G401 (cell line): ENCODE results near the gene NOVA1. TPM values are rescaled to one million over a fixed set of nuclear protein-coding genes. Genes with fewer than 3 reads are reported as not detected.

ENCODE experiments used
- DNase-seq: peaks from one replicate; pipeline ENCODE4 v3.0.0-alpha.2; 2015; ENCODE audit warnings: low spot score
- in situ Hi-C: cut with HindIII; loops from 2 replicates; pipeline ENCODE4 v1.10.0; 2016; ENCODE audit warnings: low sequenced_read_pairs, mixed read lengths
- total RNA-seq: library from RNA; depleted of rRNA; stranded (reverse); fragments of >200 nt; shearing (Covaris generic); gene quantifications from 2 replicates; pipeline ENCODE4 v1.2.3, GENCODE V29; 2014

Gene NOVA1
- total RNA-seq, 1 experiment from 2014 or later, result 0.31 TPM

DNA sequence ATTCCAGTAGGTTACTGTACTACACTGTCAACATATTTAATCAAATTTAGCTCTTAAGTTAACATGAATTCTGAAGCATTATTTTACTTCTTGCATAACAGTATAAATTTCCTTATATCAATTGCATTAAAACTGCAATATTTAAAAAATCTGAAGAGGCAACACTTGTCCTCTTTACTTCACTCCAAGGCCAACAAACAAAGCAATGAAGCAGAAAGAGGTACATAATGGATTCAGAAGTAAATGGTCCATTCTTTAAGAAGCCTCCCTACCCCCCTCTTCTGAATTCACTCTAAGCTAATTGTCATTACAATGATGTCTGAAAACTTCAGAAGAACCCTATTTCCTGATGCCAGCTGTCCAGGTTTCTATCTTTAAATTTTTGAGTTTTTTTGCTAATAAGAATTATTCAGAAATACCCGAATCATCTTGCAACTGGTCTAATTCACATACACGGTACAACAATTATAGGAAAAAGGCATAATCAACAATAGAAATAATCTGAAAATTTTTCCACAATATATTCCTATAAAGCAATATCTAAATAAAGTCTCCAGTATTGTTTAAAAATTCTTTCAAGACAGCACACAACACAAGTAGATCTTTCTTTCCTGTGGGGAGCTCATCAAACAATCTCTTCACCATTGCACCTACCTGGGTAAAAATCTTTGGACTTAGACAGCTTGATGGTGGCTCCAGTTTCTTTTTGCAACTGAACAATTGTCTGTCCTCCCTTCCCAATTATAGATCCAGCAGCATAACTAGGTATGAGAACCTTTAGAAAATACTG, 2.9 kb downstream of the NOVA1 start:
- in situ Hi-C loops, result no loop called here
- peak; percentile 60 for DNase-seq

DNA sequence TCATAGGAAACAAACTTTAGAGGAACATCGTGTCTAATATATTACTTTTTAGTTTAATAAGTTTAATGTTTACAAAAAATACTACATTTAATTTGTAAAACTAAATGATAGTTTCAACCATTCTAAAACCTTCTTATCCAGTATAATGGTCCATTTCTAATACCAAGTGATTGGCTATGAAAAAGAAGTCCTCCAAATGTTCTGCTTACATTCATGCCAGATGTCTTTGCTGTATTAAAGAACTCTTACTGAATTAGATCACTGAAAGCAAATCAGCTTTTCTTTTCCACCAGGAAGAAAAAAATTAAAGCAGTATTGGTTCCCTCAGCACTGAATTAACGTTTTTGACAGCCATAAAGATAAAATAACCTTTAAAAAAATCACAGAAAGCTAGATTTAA, 3.7 kb downstream of the NOVA1 start:
- in situ Hi-C loops, result no loop called here

DNA sequence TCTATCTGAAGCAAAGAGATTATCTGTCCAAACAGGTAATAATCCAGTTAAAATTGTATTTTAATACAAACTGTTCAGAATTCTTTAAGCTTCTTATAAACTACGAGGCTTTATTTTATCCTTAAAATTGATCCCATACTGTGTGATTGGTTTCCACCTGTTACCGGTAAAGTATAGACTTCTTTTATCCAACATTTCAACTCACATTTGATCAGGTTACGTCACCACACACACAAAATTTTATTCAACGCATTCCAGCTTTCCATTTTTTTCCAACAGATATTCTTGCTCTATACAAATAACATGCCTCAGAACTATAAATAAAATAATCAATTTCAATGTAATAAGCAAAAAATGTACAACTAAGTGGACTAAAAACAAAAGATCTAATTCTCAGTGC, 4.5 kb downstream of the NOVA1 start:
- in situ Hi-C loops, result no loop called here

More for the DNA sequence above, 3.7 kb downstream of the NOVA1 start:
- DNase-seq, result peak; percentile 64

DNA sequence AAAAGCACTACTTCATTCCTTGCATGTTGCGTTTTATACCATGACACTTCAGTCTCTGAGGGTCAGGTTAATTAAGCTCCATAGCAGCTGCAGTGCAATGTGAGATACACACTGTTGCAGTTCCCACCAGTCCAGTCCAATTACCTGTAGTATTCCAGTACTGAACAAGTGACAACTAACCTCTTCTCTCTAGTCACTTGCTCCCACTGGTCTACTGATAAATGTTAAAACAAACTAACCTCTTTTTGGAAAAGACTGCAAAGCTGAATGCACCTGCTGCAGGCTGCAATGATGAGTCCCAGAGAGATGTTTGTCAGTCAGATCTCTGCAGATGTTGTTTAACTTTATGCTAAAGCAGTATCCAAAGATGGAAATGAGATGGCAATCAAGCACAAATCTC, 7.9 kb downstream of the NOVA1 start:
- peak; percentile 66 for DNase-seq
- in situ Hi-C loops, result no loop called here

More for the DNA sequence above, 4.5 kb downstream of the NOVA1 start:
- no peak for DNase-seq

DNA sequence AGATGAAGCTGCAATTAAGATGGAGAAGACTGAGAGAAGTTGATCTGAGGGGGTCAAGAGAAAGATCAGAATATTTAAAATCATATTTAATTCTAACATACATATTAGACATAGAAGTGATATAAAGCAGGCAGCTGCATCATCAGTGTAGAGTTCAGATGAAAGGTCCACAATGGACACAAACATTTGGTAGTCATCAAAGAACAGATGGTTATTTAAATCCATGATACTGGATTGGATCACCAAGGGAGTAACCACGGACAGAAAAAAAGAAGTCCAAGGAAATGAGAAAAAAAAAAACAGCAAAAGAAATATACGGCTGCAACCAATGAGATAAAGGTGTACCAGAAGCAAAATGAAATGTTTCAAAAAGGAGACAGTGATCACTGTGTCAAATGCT, 20.1 kb downstream of the NOVA1 start:
- peak; percentile 41 for DNase-seq
- in situ Hi-C loops, result no loop called here

DNA sequence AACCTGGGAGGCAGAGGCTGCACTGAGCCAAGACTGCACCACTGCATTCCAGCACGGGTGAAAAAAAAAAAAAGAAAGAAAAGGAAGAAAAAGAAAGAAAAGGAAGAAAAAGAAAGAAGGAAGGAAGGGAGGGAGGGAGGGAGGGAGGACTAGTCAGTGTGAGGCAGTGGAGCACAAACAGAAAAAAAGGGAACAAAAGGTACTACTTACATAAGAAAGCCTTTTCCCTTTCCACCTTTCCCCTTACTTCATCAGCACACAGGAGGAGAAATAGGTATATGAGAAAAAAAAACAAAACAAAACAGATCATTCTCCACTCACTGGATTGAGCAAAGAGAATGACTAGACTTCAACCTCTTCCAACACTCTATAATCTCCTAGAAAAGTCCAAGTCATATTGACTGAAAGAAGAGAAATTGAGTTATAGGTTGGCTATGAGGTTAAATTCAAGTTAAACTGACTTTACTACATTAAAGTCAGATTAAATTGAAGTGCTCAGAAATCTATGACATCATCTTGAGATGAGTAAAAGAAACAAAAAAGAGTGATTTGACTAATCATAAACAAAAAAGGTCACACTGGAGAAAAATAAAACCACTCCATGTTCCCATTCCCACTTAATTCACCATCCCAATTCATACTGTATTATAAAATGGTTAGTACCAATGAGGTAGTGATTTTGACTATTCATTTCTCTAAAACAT, 43.6 kb downstream of the NOVA1 start:
- in situ Hi-C loops, result no loop called here
- no peak for DNase-seq

DNA sequence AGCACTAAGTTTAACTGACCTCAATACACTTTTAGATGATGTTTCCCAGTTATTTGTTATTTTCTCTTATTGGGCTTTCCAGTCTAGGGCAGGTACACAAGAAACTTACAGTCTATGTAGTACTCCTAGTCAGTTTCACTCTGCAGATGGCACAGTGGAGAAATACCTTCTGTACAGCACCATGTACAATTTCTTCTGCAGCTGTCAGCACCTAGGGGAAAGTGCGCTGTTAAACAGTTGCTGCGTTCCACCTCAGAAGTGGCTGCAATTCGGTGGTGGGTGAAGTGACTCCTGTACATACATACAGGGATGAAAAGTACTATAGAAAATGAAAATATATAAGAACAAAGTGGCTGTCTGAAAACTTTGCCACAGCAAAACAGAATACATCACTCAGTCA, 48.3 kb downstream of the NOVA1 start:
- peak; percentile 47 for DNase-seq
- in situ Hi-C loops, result no loop called here

DNA sequence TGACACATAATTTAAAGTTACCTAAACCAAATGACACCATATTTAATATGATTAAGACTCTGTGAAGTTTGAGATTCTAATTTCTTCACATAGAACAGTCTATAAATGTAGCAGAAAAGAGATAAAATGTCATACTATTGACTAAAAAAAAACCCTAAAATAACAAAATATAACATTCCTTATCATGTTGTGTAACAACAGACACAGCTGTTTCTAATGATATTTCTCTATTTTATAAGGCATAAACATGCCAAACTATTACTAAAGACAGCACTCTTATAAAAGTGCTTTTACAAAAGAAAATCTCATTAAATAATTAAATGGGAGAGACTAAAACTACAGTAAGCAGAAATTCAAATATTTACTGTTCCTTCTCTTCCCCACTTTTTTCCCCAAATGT, 49.4 kb downstream of the NOVA1 start:
- in situ Hi-C loops, result no loop called here
- DNase-seq, result no peak

DNA sequence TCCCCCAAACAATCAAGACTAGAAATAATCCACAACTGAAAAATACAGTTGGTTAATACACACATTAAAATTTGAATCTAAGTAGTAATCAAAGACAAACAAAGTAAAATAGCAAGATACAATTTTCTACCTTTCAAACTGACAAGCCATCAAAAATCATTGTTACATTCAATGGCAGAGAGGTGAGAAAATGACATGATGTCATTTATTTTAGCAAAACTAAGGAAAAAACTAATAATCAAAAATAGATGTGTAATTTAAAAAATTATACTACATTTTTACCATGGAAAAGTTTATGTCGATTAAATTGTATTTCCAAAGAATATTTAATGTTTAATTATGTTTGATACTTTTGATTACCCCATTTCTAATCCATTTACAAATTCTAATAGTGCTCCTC, 59.7 kb downstream of the NOVA1 start:
- in situ Hi-C loops, result no loop called here

DNA sequence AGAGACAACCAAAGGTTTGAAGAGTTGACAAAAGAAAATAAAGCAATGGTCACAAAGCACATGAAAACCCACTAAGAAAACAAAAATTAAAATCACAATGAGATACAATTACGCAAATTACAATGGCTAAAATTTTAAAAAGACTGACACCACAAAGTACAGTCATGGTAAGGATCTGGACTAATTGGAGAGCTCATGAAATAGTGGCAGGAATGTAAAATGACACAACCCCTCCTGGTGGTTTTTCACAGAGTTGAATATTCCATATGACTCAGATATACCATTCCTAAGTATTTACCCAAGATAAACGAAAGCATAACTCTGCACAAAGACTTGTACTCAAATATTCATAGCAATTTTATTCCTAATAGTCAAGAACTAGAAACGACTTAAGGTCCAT, 65.9 kb downstream of the NOVA1 start:
- no peak for DNase-seq
- in situ Hi-C loops, result no loop called here

More for the DNA sequence above, 59.7 kb downstream of the NOVA1 start:
- no peak for DNase-seq

DNA sequence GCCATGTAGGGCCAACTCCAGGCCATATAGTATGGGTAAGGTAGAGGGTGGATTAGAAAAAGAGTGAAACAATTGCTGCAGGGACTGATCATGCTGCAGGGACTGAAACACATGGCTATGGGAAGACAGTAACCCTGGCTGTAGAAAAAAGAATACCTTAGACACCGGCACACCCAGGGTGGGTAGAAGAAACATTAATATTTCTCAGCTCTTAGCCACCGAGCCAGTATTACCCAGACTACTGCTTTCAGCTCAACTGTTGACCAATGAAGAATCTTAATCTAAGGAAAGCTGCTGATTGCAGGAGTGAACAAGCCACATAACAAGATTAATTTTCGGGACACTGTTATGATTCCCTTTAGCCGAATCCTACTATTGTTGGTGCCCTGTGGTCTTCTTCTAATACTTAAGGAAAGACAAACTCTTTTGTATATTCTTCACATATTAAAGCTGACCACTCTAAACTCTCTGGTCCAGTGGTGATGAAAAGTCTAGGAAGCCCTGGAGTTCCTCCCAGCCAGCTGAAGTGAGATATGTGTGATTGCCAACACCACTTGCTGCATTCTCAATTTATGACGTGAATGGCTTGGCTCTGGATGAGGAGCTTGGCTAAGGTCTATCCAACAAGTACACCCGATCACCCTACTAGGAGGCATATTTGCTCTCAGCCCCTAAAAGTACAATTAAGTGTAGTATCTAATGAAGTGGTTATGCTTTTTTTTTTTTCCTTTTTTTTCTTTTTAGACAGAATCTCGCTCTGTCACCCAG, 69.2 kb downstream of the NOVA1 start:
- DNase-seq, result no peak
- in situ Hi-C loops, result no loop called here

DNA sequence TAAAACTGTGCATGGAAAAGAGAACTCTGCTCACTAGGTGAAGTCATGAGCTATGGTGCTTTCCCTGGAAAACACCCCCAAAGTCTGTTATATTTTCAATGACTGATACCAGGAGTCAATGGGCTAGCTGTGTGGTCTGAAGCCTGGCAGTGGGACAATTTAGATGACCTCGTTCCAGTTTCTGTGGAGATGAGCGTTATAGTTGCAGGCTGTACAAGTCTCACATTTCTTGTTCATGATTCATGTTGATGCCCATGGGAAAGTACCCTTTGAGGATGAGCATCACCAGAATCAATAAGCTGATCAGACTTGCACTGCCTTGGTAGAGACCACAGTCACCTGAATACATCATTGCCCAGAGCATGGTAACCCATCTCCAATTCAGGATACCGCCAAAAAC, 70.7 kb downstream of the NOVA1 start:
- in situ Hi-C loops, result no loop called here
- no peak for DNase-seq

DNA sequence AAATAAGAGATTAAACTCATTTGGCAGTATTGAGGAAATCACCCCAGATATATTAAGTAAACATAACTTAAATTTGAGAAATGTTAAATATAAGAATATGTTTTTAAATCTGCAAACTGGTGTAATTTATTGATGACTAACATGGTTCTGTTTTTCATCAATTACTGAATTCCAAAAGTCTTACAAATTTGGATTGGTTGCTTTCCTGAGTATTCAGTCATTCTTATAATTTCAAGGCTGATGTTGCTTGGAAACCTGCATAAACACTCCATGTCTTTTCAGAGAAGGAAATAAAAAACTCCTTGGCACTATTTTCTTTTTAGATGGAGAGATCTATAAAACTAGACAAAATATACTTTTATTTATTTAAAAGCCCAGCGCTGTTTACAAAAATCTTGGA, 71.7 kb downstream of the NOVA1 start:
- in situ Hi-C loops, result no loop called here
- no peak for DNase-seq

DNA sequence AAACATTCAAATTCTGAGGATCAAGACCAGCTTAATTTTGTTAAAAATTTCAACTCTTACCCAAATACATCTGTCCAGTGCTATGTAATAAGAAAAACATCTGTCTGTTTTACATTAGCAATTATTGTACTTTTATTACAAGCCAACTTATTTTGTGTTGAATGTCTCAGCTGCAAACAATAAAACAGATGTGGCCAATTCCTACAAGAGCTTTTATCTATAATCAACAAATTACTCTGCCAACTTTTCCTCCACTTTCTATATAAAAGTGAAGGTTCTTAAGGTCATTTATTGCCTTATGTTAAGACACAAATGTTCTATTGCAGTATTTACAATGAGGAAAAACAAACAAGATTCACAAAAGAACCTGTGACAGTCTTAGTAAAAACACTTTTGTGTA, 72.7 kb downstream of the NOVA1 start:
- DNase-seq, result no peak
- in situ Hi-C loops, result no loop called here

DNA sequence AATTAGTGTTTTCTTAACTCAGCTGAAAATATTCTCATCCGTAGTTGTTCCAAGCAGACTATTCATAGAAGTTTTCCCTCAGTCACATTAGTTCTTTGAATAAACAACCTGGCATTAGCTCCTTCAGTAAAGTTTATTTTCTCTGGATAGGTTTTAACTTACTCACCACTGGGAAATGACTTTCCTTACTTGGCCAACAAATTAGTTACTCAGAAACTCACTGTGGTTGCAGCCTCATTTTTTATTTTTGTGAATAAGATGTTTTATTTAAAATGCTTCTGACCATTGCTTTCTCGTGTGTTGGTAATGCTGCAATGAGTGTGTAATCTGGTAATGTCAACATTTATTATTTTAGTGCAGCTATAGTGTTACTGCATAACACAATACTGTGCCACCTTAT, 74.9 kb downstream of the NOVA1 start:
- no peak for DNase-seq
- in situ Hi-C loops, result no loop called here

DNA sequence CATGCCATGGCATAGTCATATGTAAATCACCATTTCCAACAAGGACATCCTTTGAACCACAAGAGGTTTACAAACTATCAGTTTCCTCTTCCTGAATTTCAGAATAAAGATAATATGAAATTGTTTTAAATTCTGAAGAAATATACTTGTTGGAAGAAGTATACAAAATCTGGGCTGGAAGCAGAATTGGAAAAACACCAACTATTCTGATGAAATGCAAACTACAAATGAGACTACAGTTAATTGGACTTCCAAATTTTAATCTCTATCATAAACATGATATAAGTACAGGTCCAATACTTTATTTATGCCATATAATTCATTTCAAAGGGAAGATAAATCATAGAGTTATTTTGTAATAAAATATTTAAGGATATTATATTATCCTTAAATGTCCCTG, 80.1 kb downstream of the NOVA1 start:
- in situ Hi-C loops, result no loop called here

DNA sequence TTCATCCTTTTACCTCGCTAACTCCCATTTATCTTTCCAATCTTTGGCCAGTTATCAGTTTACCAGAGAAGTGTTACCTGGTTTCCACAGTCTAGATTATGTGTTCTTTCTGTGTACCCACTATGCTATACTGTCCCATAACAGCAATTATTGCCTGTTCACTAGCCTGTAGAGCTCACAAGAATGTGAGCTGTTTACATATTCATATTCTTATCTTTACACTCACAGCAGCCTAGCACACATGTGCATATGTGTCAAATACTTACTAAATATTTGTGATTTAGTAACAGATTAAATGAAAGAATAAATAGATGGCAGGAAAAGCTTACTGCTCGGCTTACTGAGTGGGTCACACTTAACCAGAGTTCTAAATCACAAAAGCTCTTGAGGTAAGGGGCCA, 97.8 kb downstream of the NOVA1 start:
- in situ Hi-C loops, result no loop called here

More for the DNA sequence above, 80.1 kb downstream of the NOVA1 start:
- DNase-seq, result no peak

DNA sequence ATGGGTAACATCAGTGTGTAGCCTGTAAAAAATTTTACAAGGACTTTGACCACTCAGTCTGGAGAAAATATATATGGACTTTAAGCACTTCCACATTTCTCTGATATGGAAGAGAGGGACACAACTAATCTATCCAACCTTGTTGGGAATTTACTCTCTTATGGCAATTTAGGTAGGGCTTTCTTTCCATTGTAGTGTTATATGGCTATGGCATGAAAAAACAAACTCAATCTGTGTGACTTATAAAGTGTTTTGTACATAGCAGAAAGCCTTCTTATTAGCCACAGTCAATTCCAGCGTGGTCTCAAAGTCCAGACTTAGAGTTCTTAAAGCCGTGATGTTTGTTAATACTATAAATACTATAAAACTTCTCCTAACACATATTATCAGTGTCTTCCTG, 98.3 kb downstream of the NOVA1 start:
- no peak for DNase-seq
- in situ Hi-C loops, result no loop called here

More for the DNA sequence above, 97.8 kb downstream of the NOVA1 start:
- DNase-seq, result no peak

DNA sequence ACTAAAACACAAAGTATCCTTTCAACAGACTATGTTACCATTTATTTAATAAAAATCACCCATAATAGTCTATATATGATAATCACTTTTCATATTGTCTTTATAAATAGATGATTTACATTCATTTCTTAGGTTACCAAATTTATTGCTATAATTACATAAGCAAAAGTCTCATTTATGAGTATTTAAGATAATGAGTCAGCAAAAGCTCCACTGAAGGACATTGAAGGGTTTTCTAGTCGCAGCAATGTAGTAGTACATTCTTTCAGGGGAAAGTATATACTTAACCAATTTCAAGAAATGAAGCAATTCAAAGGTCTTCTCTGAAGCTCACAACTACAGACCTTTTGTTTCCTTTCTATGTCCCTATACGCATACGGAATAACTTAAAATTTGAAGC, 110.9 kb downstream of the NOVA1 start:
- DNase-seq, result no peak
- in situ Hi-C loops, result no loop called here

DNA sequence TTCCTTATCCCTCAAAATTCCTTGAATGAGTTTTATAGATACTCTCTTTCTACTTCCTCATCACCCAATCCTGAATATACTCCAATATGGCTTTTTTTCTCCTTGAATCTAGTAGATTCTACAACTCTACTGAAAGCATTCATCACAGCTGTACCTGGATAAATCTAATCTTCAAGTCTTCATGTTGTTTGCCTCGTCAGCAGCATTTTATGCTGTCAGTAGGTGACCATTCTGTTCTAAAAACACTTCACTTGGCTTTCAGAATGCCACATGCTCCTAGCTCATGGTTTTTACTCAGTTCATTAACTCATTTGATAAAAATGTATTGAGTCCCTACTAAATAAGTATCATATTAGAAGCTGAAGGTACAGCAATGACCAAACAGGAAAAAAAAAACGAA, 113.3 kb downstream of the NOVA1 start:
- in situ Hi-C loops, result no loop called here
- DNase-seq, result peak; percentile 47
